ENCODE data around the gene PDZK1IP1.
"Not testable (repeated sequence)": the region's sequence is repeated elsewhere in the genome, so short reads cannot be mapped to it uniquely, and the experiment has no call there.

The PDZK1IP1 gene

GRCh38 chr1:47179017-47179987 is 10.5 kb downstream of the PDZK1IP1 start:
- Histone ChIP-seq H3K4me3 (ENCODE audit: low read depth, low read length) (peak overlapping the region; percentile 58), H3K4me1 (ENCODE audit: control insufficient read depth, insufficient read depth, low read length) (no peaks in the 10 kb centered on the region), H3K9me3 (ENCODE audit: control insufficient read depth, insufficient read depth, low read length) (no peaks in the 10 kb centered on the region), H3K27me3 (ENCODE audit: control insufficient read depth, insufficient read depth, low read length) (peaks cover 16% of the 10 kb centered on the region), H3K36me3 (ENCODE audit: control insufficient read depth, insufficient read depth, low read length) (no peaks in the 10 kb centered on the region), H3K27ac (ENCODE audit: low read depth, low read length) (no peak overlapping the region), H3K9ac (ENCODE audit: low read depth, low read length) (0 out of 2 replicates have a peak overlapping the region, but pooled peaks have one; percentile 14)

GRCh38 chr1:47178654-47179016 is 11.2 kb downstream of the PDZK1IP1 start:
- no peaks in the 10 kb centered on the region for H3K4me1 ChIP-seq (ENCODE audit: control insufficient read depth, insufficient read depth, low read length)
- H3K9me3 ChIP-seq (ENCODE audit: control insufficient read depth, insufficient read depth, low read length): no peaks in the 10 kb centered on the region
- 0 out of 2 replicates have a peak overlapping the region, but pooled peaks have one; percentile 14 for H3K9ac ChIP-seq (ENCODE audit: low read depth, low read length)
- H3K27ac ChIP-seq (ENCODE audit: low read depth, low read length): no peak overlapping the region
- peaks cover 16% of the 10 kb centered on the region for H3K27me3 ChIP-seq (ENCODE audit: control insufficient read depth, insufficient read depth, low read length)
- H3K4me3 ChIP-seq (ENCODE audit: low read depth, low read length): peak overlapping the region; percentile 58
- H3K36me3 ChIP-seq (ENCODE audit: control insufficient read depth, insufficient read depth, low read length): no peaks in the 10 kb centered on the region

GRCh38 chr1:47178020-47178419 is 11.8 kb downstream of the PDZK1IP1 start:
- Histone ChIP-seq H3K27me3 (ENCODE audit: control insufficient read depth, insufficient read depth, low read length) (peaks cover 16% of the 10 kb centered on the region), H3K9ac (ENCODE audit: low read depth, low read length) (no peak overlapping the region), H3K4me1 (ENCODE audit: control insufficient read depth, insufficient read depth, low read length) (no peaks in the 10 kb centered on the region), H3K27ac (ENCODE audit: low read depth, low read length) (no peak overlapping the region), H3K4me3 (ENCODE audit: low read depth, low read length) (no peak overlapping the region), H3K36me3 (ENCODE audit: control insufficient read depth, insufficient read depth, low read length) (no peaks in the 10 kb centered on the region), H3K9me3 (ENCODE audit: control insufficient read depth, insufficient read depth, low read length) (no peaks in the 10 kb centered on the region)

- Histone ChIP-seq H3K9ac (ENCODE audit: low read depth, low read length) (no peak overlapping the region), H3K4me3 (ENCODE audit: low read depth, low read length) (0 out of 2 replicates have a peak overlapping the region, but pooled peaks have one; percentile 9), H3K4me1 (ENCODE audit: control insufficient read depth, insufficient read depth, low read length) (no peaks in the 10 kb centered on the region), H3K36me3 (ENCODE audit: control insufficient read depth, insufficient read depth, low read length) (no peaks in the 10 kb centered on the region), H3K27ac (ENCODE audit: low read depth, low read length) (no peak overlapping the region), H3K27me3 (ENCODE audit: control insufficient read depth, insufficient read depth, low read length) (peaks cover 12% of the 10 kb centered on the region), H3K9me3 (ENCODE audit: control insufficient read depth, insufficient read depth, low read length) (no peaks in the 10 kb centered on the region)
Measured at GRCh38 chr1:47175227-47175934, 14.5 kb downstream of the PDZK1IP1 start.

- no peaks in the 10 kb centered on the region for H3K9me3 ChIP-seq (ENCODE audit: control insufficient read depth, insufficient read depth, low read length)
- H3K4me1 ChIP-seq (ENCODE audit: control insufficient read depth, insufficient read depth, low read length): no peaks in the 10 kb centered on the region
- no peak overlapping the region for H3K27ac ChIP-seq (ENCODE audit: low read depth, low read length)
- H3K9ac ChIP-seq (ENCODE audit: low read depth, low read length): no peak overlapping the region
- H3K27me3 ChIP-seq (ENCODE audit: control insufficient read depth, insufficient read depth, low read length): peaks cover 4% of the 10 kb centered on the region
- no peaks in the 10 kb centered on the region for H3K36me3 ChIP-seq (ENCODE audit: control insufficient read depth, insufficient read depth, low read length)
- H3K4me3 ChIP-seq (ENCODE audit: low read depth, low read length): no peak overlapping the region
Measured at GRCh38 chr1:47174656-47175020, 15.2 kb downstream of the PDZK1IP1 start.

- Histone ChIP-seq H3K27me3 (ENCODE audit: control insufficient read depth, insufficient read depth, low read length) (no peaks in the 10 kb centered on the region), H3K9ac (ENCODE audit: low read depth, low read length) (no peak overlapping the region), H3K4me3 (ENCODE audit: low read depth, low read length) (no peak overlapping the region), H3K27ac (ENCODE audit: low read depth, low read length) (no peak overlapping the region), H3K4me1 (ENCODE audit: control insufficient read depth, insufficient read depth, low read length) (no peaks in the 10 kb centered on the region), H3K9me3 (ENCODE audit: control insufficient read depth, insufficient read depth, low read length) (no peaks in the 10 kb centered on the region), H3K36me3 (ENCODE audit: control insufficient read depth, insufficient read depth, low read length) (no peaks in the 10 kb centered on the region)
Measured at GRCh38 chr1:47172782-47173181, 17.1 kb downstream of the PDZK1IP1 start.

GRCh38 chr1:47164552-47164951 is 25.3 kb downstream of the PDZK1IP1 start:
- no peaks in the 10 kb centered on the region for H3K27me3 ChIP-seq (ENCODE audit: control insufficient read depth, insufficient read depth, low read length)
- H3K36me3 ChIP-seq (ENCODE audit: control insufficient read depth, insufficient read depth, low read length): no peaks in the 10 kb centered on the region
- no peak overlapping the region for H3K4me3 ChIP-seq (ENCODE audit: low read depth, low read length)
- peaks cover 11% of the 10 kb centered on the region for H3K9me3 ChIP-seq (ENCODE audit: control insufficient read depth, insufficient read depth, low read length)
- no peak overlapping the region for H3K9ac ChIP-seq (ENCODE audit: low read depth, low read length)
- H3K27ac ChIP-seq (ENCODE audit: low read depth, low read length): no peak overlapping the region
- no peaks in the 10 kb centered on the region for H3K4me1 ChIP-seq (ENCODE audit: control insufficient read depth, insufficient read depth, low read length)

GRCh38 chr1:47161298-47162040 is 28.4 kb downstream of the PDZK1IP1 start:
- Histone ChIP-seq H3K36me3 (ENCODE audit: control insufficient read depth, insufficient read depth, low read length) (no peaks in the 10 kb centered on the region), H3K9ac (ENCODE audit: low read depth, low read length) (no peak overlapping the region), H3K4me3 (ENCODE audit: low read depth, low read length) (no peak overlapping the region), H3K27me3 (ENCODE audit: control insufficient read depth, insufficient read depth, low read length) (no peaks in the 10 kb centered on the region), H3K4me1 (ENCODE audit: control insufficient read depth, insufficient read depth, low read length) (no peaks in the 10 kb centered on the region), H3K9me3 (ENCODE audit: control insufficient read depth, insufficient read depth, low read length) (peaks cover 10% of the 10 kb centered on the region), H3K27ac (ENCODE audit: low read depth, low read length) (no peak overlapping the region)

- Histone ChIP-seq H3K36me3 (ENCODE audit: control insufficient read depth, insufficient read depth, low read length) (no peaks in the 10 kb centered on the region), H3K27me3 (ENCODE audit: control insufficient read depth, insufficient read depth, low read length) (no peaks in the 10 kb centered on the region)
Measured at GRCh38 chr1:47160716-47161115, 29.1 kb downstream of the PDZK1IP1 start.

GRCh38 chr1:47157957-47158356 is 31.9 kb downstream of the PDZK1IP1 start:
- H3K27me3 ChIP-seq (ENCODE audit: control insufficient read depth, insufficient read depth, low read length); H3K9ac ChIP-seq (ENCODE audit: low read depth, low read length); H3K36me3 ChIP-seq (ENCODE audit: control insufficient read depth, insufficient read depth, low read length); H3K4me1 ChIP-seq (ENCODE audit: control insufficient read depth, insufficient read depth, low read length); H3K9me3 ChIP-seq (ENCODE audit: control insufficient read depth, insufficient read depth, low read length); H3K27ac ChIP-seq (ENCODE audit: low read depth, low read length); H3K4me3 ChIP-seq (ENCODE audit: low read depth, low read length): not testable (repeated sequence)

More at GRCh38 chr1:47160716-47161115, 29.1 kb downstream of the PDZK1IP1 start:
- peaks cover 6% of the 10 kb centered on the region for H3K9me3 ChIP-seq (ENCODE audit: control insufficient read depth, insufficient read depth, low read length)
- H3K4me1 ChIP-seq (ENCODE audit: control insufficient read depth, insufficient read depth, low read length): no peaks in the 10 kb centered on the region
- no peak overlapping the region for H3K9ac ChIP-seq (ENCODE audit: low read depth, low read length)
- H3K27ac ChIP-seq (ENCODE audit: low read depth, low read length): no peak overlapping the region
- no peak overlapping the region for H3K4me3 ChIP-seq (ENCODE audit: low read depth, low read length)

Measured in HUES48 (cell line).